ENCODE results near the gene PDSS2. TPM values are rescaled to one million over a fixed set of nuclear protein-coding genes. Genes with fewer than 3 reads are reported as not detected.

Gene PDSS2
- total RNA-seq, 1 experiment from 2014 or later = 10.2 TPM

DNA sequence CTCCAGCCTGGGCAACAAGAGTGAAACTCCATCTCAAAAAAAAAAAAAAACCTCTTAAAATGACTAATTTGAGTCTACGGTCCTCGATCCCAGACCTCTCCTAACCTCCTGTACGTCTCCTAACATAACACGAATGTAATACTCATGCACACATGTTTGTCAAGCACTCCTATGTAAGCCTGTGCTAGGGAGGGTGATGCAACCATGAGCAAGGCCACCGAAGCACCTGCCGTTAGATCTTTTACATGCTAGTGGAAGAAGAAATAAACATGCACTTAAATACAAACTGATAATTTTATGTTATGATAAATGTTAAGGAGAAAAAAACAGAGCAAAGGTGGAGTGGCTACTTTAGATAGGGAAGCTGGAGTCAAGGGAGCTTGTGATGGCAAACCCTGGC lies 271.7 kb downstream of the PDSS2 start:
- no peaks in the 10 kb centered on the region for H3K4me1 Mint-ChIP-seq (ENCODE audit: insufficient read depth, unreplicated experiment)
- ChIA-PET CTCF (interaction anchor here (1.1 kb wide), 1 partner anchor 132 kb away, joined by 5 read pairs; no protein-coding TSS in a partner anchor), POLR2A (no interaction called here)
- no peak overlapping the region for H3K4me3 Mint-ChIP-seq (ENCODE audit: unreplicated experiment)
- peaks cover 7% of the 10 kb centered on the region for H3K36me3 Mint-ChIP-seq (ENCODE audit: insufficient read depth, unreplicated experiment)
- BruUV-seq (replicated peaks) = no TSS peak
- intact Hi-C loops (cut with micrococcal nuclease) = loop anchor here (5.0 kb wide), 1 partner anchor 130 kb away; no protein-coding TSS in a partner anchor
- TF ChIP-seq, protein P1, sequence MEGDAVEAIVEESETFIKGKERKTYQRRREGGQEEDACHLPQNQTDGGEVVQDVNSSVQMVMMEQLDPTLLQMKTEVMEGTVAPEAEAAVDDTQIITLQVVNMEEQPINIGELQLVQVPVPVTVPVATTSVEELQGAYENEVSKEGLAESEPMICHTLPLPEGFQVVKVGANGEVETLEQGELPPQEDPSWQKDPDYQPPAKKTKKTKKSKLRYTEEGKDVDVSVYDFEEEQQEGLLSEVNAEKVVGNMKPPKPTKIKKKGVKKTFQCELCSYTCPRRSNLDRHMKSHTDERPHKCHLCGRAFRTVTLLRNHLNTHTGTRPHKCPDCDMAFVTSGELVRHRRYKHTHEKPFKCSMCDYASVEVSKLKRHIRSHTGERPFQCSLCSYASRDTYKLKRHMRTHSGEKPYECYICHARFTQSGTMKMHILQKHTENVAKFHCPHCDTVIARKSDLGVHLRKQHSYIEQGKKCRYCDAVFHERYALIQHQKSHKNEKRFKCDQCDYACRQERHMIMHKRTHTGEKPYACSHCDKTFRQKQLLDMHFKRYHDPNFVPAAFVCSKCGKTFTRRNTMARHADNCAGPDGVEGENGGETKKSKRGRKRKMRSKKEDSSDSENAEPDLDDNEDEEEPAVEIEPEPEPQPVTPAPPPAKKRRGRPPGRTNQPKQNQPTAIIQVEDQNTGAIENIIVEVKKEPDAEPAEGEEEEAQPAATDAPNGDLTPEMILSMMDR (IDR thresholded peaks at IDR 0.05; ENCODE audit: unreplicated experiment) = no peak
- no peaks in the 10 kb centered on the region for H3K27me3 Mint-ChIP-seq (ENCODE audit: insufficient read depth, unreplicated experiment)
- no peak for DNase-seq (ENCODE audit: unreplicated experiment)
- H3K27ac Mint-ChIP-seq (ENCODE audit: low read depth, unreplicated experiment) = no peak overlapping the region
- H3K9me3 Mint-ChIP-seq (ENCODE audit: unreplicated experiment) = no peaks in the 10 kb centered on the region

DNA sequence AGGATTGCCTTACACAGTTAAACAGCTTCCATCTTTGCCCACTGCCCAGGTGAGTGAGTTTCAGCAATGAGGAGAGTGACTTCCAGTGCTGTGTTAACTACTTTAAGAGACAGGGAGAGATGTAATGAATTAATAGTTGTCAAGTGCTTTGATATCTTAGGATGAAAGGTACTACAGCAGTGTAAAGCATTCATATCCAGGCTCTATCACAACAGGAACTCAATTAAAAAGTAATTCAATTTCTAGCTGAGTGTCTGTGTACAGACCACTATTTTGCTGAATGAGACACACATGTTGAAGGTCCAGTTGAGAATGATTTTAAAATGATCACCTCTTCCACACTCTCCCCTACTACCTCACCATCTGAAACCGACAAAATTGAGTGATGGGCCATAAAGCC lies 273.3 kb downstream of the PDSS2 start:
- no peak for DNase-seq (ENCODE audit: unreplicated experiment)
- Mint-ChIP-seq H3K4me3 (ENCODE audit: unreplicated experiment) (no peak overlapping the region), H3K9me3 (ENCODE audit: unreplicated experiment) (no peaks in the 10 kb centered on the region), H3K36me3 (ENCODE audit: insufficient read depth, unreplicated experiment) (no peaks in the 10 kb centered on the region), H3K27me3 (ENCODE audit: insufficient read depth, unreplicated experiment) (no peaks in the 10 kb centered on the region), H3K27ac (ENCODE audit: low read depth, unreplicated experiment) (no peak overlapping the region), H3K4me1 (ENCODE audit: insufficient read depth, unreplicated experiment) (no peaks in the 10 kb centered on the region)
- ChIA-PET CTCF (interaction anchor here (0.5 to 1.8 kb wide), 20 partner anchors 8 to 851 kb away, joined by 3 to 7 read pairs (median 3); partner anchors contain the start of gene PDSS2), POLR2A (interaction anchor here (0.7 to 1.2 kb wide), 3 partner anchors 8 to 273 kb away, joined by 3 to 5 read pairs (median 4); partner anchors contain the start of gene PDSS2)
- no TSS peak for BruUV-seq (replicated peaks)
- TF ChIP-seq, protein P1 (IDR thresholded peaks at IDR 0.05; ENCODE audit: unreplicated experiment) = no peak
- intact Hi-C loops (cut with micrococcal nuclease) = loop anchor here (5.0 kb wide), 1 partner anchor 131 kb away; no protein-coding TSS in a partner anchor

DNA sequence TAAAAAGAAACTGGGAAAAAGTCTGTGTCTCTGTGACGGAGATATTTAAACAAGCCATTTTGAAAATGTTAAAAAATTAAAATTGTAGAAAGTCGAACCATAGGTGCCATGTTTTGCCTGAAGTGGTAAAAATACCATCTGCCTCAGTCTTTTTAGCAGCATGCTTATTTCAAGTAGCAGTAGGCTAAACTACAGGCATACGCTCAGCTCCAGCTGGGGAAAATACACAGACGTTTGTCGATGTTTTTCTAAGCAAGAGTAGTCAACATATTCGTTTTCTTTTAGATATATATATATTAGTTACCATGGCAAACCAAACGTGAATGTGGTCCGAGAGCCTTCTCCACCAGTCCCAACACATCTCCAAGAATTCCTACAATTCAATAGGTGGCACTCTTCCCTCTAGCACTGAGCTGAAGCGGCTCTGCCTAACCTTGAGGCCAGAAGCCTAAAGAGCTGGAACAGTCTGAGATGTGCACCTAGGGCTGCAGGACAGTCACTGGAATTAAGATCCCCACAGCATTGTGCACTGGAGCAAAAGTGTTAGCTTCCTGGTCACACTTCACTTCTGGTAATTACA lies 273.9 kb downstream of the PDSS2 start:
- no peaks in the 10 kb centered on the region for H3K27me3 Mint-ChIP-seq (ENCODE audit: insufficient read depth, unreplicated experiment)
- TF ChIP-seq, protein P1 (IDR thresholded peaks at IDR 0.05; ENCODE audit: unreplicated experiment) = peak; percentile 42
- peak; percentile 58 for DNase-seq (ENCODE audit: unreplicated experiment)
- BruUV-seq (replicated peaks) = no TSS peak
- intact Hi-C loops (cut with micrococcal nuclease) = loop anchor here (1.0 to 5.0 kb wide), 2 partner anchors 132 to 490 kb away; no protein-coding TSS in a partner anchor
- no peaks in the 10 kb centered on the region for H3K9me3 Mint-ChIP-seq (ENCODE audit: unreplicated experiment)
- H3K27ac Mint-ChIP-seq (ENCODE audit: low read depth, unreplicated experiment) = no peak overlapping the region
- H3K36me3 Mint-ChIP-seq (ENCODE audit: insufficient read depth, unreplicated experiment) = no peaks in the 10 kb centered on the region
- ChIA-PET CTCF (interaction anchor here (0.5 to 1.8 kb wide), 22 partner anchors 9 to 852 kb away, joined by 3 to 7 read pairs (median 3); partner anchors contain the start of gene PDSS2), POLR2A (interaction anchor here (0.7 to 1.2 kb wide), 3 partner anchors 9 to 274 kb away, joined by 3 to 5 read pairs (median 4); partner anchors contain the start of gene PDSS2)
- no peaks in the 10 kb centered on the region for H3K4me1 Mint-ChIP-seq (ENCODE audit: insufficient read depth, unreplicated experiment)
- no peak overlapping the region for H3K4me3 Mint-ChIP-seq (ENCODE audit: unreplicated experiment)

DNA sequence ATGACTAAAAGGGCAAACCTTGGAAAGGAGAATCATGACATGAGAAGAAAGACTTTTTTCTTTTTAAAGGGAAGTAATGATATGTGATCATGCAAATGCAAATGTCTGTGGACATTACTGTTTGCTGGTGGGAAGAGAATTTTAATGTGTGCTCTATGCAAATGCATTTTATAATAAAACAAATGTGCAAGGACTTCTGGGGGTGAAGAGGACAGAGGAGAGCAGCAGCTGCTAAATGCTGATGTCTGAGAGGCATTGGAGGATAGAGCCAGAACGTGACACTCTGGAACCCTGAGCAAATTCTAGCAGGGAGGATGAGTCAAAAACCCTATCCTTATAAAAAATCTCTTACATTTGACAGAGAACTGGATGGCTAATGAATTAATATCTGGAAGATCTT lies 274.9 kb downstream of the PDSS2 start:
- intact Hi-C loops (cut with micrococcal nuclease) = no loop called here
- H3K9me3 Mint-ChIP-seq (ENCODE audit: unreplicated experiment) = no peaks in the 10 kb centered on the region
- POLR2A ChIA-PET = interaction anchor here (0.6 to 0.7 kb wide), 2 partner anchors 21 to 274 kb away, joined by 3 read pairs; no protein-coding TSS in a partner anchor
- H3K27ac Mint-ChIP-seq (ENCODE audit: low read depth, unreplicated experiment) = no peak overlapping the region
- CTCF ChIA-PET = interaction anchor here (0.6 to 1.6 kb wide), 7 partner anchors 15 to 508 kb away, joined by 3 to 9 read pairs (median 4); no protein-coding TSS in a partner anchor
- H3K36me3 Mint-ChIP-seq (ENCODE audit: insufficient read depth, unreplicated experiment) = no peaks in the 10 kb centered on the region
- no TSS peak for BruUV-seq (replicated peaks)
- no peaks in the 10 kb centered on the region for H3K4me1 Mint-ChIP-seq (ENCODE audit: insufficient read depth, unreplicated experiment)
- no peak for DNase-seq (ENCODE audit: unreplicated experiment)
- TF ChIP-seq, protein P1 (IDR thresholded peaks at IDR 0.05; ENCODE audit: unreplicated experiment) = no peak
- H3K27me3 Mint-ChIP-seq (ENCODE audit: insufficient read depth, unreplicated experiment) = no peaks in the 10 kb centered on the region
- H3K4me3 Mint-ChIP-seq (ENCODE audit: unreplicated experiment) = no peak overlapping the region
